GM21529 (cell line): ENCODE measurements around the gene PLD2.

Experiments
- ATAC-seq: cut with Tn5 transposase; IDR thresholded peaks from one replicate; pipeline ENCODE4 v1.9.1; 2021; ENCODE audit not compliant: unreplicated experiment

The PLD2 gene

DNA sequence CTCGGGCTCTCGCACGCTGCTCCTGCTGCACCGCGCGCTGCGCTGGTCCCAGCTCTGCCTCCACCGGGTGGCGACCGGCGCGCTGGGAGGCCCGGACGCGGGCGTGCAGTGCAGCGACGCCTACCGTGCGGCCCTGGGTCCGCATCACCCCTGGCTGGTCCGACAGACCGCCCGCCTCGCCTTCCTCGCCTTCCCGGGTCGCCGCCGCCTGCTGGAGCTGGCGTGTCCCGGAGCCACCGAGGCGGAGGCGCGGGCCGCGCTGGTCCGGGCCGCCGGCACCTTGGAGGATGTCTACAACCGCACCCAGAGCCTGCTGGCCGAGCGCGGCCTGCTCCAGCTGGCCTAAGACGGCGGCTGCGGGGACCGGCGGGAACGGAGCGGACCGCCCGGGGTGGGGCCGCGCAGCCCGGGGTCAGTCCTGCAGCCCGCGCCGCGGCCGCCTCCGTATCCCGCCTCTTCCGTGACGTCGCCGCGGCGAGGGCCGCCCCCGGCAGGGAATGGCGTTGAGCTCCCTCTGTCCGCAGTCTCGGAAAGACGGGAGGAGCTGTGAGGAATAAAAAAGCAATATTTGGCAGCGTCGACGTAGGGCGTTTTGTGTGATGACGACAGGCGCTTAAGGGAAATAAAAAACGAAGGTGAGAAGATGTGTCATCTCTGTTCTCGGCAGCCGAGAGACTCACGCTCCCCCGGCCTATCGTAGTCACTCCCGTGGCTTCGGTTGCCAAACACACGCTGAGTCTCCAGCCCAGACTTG, 16.8 kb upstream of the PLD2 start:
- ATAC-seq: peak; percentile 80

GRCh38 chr17:4790705-4791088, 16.3 kb upstream of the PLD2 start:
- ATAC-seq: no peak

GRCh38 chr17:4795168-4795567, 11.8 kb upstream of the PLD2 start:
- ATAC-seq: no peak

DNA sequence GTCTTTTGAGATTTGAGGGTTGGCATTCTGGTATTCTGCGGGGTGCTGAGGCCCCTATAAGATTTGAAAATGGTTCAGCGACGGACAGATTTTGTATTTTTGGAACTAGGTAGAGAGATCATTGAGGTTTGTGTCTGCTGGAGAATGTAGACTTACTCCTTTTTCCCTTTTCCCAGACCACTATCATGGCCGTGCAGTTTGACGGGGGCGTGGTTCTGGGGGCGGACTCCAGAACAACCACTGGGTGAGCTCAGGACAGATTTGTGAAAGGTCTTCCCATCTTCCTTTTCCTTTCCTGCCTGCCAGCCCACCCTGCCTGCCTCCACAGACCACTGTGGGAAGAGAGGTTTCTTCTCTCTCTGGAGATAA, 10.4 kb upstream of the PLD2 start:
- ATAC-seq: no peak

DNA sequence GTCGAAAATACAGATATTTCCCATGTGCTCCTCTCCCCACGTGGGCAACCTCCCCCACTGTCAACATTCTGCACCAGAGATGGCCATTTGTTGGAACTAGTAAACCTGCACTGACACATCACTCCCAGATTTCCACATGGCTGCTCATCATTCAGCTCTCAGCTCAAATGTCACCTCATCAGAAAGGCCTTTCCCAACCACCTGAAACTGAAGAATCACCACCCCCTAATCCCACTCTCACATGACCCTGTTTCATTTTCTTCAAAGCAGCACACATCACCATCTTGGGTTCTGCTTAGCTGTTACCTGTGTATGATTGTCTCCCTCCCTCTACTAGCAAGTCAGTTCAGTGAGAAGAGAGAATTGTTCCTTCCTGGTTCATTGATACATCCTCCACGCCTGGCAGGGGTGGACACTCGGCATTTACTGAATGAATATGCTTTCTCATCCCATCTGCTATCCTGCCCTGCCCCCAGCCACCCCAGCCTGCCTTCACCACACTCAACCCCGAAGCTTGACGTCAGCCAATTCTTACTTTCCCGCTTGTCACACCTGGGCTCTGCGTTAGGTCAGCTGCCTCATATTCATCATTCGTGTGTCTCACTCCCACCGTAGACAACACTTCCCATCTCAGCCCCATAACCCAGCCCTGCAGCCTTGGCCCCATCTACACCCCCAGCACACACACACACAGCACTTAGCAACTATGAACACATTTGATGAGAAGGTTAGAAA, 6.3 kb upstream of the PLD2 start:
- no peak for ATAC-seq

- no peak for ATAC-seq
Measured at GRCh38 chr17:4802228-4802627, 4.7 kb upstream of the PLD2 start, which contains the start of gene C17orf114. Gene C17orf114, minus strand, starts transcription at chr17:4802328.

GRCh38 chr17:4806456-4806776, 536 bp upstream of the PLD2 start:
- no peak for ATAC-seq

DNA sequence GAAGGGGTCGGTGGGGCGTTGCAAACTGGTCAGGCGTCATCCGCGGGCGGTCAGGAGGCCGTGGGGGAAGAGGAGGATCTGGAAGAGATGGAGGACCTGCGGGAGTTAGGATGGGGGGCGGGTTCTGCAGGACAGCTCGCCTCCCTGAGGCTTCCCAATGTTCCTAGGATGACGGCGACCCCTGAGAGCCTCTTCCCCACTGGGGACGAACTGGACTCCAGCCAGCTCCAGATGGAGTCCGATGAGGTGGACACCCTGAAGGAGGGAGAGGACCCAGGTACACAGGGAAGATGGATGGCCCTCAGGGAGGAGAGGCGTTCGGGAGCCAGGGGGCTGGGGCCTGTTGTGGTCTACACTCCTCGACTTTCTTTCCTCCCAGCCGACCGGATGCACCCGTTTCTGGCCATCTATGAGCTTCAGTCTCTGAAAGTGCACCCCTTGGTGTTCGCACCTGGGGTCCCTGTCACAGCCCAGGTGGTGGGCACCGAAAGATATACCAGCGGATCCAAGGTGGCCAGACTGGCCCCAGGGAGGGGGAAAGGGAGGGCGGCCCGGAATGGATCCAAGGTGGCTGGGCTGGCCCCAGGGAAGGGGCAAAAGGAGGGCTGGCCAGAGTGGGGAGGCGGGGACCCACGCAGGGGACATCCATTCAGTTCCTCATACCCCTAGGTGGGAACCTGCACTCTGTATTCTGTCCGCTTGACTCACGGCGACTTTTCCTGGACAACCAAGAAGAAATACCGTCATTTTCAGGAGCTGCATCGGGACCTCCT, 839 bp downstream of the PLD2 start:
- no peak for ATAC-seq

- no peak for ATAC-seq
Measured at GRCh38 chr17:4808378-4808767, 1.4 kb downstream of the PLD2 start.

DNA sequence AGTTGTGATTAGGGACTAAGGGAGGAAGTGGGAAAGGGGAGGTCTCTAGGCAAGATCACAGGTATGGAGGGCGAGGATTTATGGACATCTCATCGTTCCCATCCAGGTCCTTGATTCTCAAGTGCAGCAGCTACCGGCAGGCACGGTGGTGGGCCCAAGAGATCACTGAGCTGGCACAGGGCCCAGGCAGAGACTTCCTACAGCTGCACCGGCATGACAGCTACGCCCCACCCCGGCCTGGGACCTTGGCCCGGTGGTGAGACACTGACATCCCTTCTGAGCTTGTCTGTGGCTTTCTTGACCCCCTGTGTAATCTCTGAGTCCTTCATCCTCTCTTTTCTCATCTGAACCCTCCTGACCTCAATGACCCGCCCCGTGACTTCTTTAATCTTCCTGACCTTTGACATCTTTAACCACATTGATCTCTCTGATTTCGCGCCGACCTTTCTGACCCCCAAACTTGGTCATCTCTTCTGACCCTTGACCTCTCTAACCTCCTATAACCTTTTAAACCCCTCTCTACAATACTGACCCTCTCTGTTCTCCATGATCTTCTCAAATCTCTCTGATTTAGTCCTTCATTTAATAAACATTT, 3.8 kb downstream of the PLD2 start:
- no peak for ATAC-seq

DNA sequence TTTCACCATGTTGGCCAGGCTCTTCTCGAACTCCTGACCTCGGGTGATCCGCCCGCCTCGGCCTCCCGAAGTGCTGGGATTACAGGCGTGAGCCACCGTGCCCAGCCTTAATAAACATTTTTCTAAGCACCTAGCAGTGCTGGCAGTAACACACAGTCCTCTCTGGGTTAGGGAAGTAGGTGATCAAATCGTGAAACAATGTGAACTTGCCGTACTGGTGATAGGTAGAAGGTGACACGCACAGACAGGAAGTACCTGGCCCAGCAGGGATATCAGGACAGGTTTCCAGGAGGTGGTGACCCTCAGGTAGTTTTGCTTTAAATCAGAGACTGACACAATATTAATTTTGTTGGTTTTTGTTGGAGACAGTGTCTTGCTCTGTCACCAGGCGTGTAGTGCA, 4.5 kb downstream of the PLD2 start:
- no peak for ATAC-seq

GRCh38 chr17:4812690-4813089, 5.7 kb downstream of the PLD2 start:
- ATAC-seq: no peak

DNA sequence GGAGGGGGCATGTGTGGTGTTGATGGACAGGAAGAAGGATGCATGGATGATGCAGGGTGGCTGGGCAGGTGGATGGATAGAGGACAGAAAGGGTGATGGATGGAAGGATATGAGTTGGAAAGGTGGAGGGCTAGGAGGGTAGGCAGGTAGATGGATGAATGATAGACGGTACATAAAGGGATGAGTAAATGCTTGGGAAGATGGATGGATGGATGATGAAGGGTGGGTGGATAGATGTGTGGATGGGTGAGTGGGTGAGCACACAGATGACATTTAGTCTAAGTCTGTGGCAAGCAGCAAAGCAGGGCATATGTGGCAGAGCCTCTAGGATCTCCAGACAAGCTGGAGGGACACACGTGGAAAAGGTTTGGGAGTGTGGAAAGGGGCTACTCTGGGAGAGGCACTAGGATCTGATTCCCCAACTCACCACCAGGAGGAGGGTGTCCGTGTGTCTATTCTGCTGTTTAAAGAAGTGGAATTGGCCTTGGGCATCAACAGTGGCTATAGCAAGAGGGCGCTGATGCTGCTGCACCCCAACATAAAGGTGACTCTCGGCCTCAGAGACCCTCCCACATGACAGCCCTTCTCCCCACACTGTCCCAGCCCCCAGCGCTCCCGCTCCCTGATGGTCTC, 8.2 kb downstream of the PLD2 start:
- ATAC-seq: no peak

DNA sequence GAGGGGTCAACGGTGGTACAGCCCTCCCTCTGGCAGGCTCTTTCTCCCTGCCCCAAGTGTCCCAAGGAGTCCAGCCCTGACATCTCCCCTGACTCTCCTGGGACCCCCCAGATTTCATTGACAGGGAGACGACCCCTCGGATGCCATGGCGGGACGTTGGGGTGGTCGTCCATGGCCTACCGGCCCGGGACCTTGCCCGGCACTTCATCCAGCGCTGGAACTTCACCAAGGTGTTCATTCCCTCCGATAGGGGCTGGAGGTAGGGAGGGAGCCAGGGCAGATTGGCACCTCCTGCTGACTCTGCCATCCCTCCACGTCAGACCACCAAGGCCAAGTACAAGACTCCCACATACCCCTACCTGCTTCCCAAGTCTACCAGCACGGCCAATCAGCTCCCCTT, 9.9 kb downstream of the PLD2 start:
- ATAC-seq: no peak

DNA sequence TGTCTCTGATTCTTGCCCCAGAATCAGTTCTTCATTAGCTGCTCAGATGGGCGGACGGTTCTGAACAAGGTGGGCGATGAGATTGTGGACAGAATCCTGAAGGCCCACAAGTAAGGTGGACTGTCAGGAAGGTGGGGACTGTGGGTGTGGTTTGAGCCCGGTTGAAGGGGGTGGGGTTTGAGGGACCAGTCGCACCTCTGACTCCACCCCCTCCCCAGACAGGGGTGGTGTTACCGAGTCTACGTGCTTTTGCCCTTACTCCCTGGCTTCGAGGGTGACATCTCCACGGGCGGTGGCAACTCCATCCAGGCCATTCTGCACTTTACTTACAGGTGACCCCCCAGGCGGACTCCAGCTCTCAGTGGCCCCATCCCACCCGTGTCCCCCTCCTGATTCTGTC, 11.3 kb downstream of the PLD2 start:
- no peak for ATAC-seq

DNA sequence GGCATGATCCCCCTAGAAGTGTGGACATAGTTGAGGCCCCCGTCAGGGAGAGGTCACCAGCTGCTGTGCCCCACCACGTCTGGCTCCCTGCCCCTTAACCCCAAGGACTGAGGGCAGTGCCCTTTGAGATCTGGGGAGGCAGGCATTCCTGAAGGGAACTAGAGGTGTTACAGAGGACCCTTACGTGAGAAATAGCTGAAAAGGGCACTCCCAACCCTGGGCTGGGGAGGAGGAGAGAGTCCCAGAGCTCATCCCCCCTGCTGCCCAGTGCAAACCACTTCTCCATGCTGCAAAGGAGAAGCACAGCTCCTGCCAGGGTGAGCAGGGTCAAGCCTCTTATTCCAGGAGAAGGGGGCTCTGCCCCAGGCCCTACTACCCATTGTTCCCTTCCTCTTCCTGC, 15.9 kb downstream of the PLD2 start:
- ATAC-seq: no peak

DNA sequence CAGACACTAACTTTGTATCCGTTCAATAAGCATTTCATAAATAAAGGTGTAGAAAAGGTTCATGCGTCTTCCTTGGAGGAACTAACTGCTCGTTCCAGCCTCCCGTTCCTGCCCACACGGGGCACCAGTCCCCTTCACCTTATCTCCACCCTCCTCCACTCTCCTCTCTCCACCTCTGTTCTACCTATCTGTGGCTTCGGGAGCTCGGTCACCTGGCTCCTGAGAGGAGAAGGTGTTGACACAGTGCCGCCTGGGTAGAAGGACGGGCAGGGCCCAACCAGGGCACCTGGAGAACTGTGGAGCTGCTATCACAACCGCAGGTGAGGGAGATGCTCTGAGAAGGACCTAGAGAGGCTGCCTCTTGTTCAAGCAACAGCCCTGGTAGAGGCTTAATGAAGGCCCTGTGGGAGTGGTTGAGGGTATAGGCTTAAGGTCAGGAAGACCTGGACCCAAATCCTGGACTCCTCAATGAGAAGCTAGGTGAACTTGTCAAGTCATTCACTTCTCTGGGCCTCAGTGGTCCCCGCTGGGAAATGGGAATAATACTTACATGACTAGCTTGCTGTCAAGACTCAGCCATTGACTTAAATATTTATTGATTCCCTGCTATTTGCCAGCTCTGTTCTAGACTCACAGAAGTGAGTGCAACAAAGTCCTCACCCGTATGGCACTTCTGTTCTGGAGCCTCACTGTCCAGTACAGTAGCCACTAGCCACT, 16.6 kb downstream of the PLD2 start:
- no peak for ATAC-seq

- ATAC-seq: no peak
Measured at GRCh38 chr17:4827399-4827798, 20.4 kb downstream of the PLD2 start.

GRCh38 chr17:4832829-4833177, 25.9 kb downstream of the PLD2 start:
- peak; percentile 6 for ATAC-seq

DNA sequence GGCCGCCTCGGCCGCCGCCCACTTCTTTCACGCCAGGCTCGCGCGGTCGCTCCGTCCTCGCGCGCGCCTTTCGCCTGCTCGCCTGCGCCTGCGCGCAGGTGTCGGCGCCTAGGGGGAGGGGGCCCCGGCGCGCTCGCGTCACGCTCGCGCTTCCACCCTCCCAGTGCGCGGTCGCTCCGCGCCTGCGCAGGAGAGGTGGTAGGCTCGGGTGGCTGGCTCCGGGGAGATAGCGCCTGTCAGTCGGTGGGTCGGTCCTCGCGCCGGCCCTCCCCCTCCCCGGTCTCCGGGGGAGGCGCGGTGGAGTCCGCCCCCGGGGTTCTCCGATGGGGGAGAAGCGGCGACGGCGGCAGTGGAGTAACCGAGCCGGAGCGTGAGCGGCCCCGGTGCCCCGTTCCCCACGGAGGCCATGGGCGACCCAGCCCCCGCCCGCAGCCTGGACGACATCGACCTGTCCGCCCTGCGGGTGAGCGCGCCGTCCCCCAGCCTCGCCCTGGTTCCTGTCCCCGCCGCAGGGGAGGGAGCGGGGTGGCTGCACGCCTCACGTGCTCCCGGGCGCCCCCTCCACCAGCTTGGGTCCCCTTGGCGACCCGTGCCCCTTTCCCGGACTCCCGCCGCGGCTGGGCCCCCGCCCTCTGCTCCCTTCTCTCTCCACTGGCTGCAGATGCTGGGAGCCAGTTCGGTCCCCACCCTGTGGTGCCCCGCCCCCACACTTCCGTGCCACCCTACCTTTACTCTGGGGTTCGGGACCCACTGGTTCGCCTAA, 26.4 kb downstream of the PLD2 start, which contains the start of gene MINK1:
MINK1 (plus strand) TSS at position 163 of the 763 bp plus-strand sequence; CDS start at position 407, 244 bp downstream.
- peak; percentile 81 for ATAC-seq
